Neural crest cell (in vitro differentiated cells): Measurements from ENCODE around the gene DOCK1. TPM values are rescaled to one million over a fixed set of nuclear protein-coding genes. Genes with fewer than 3 reads are reported as not detected.

Source experiments
- DNase-seq: peaks from one replicate; pipeline ENCODE4 v3.0.0; 2021; ENCODE audit warnings: low read depth, mixed read lengths, low spot score
- H3K27ac Mint-ChIP-seq: one replicate; pipeline ENCODE4 v1.8.0; 2021; ENCODE audit warnings: mild to moderate bottlenecking, mixed read lengths; ENCODE audit not compliant: unreplicated experiment
- H3K27me3 Mint-ChIP-seq: 2 replicates; pipeline ENCODE4 v1.8.0; 2021; ENCODE audit warnings: low read depth, mild to moderate bottlenecking, mixed read lengths
- H3K36me3 Mint-ChIP-seq: 2 replicates; pipeline ENCODE4 v1.8.0; 2021; ENCODE audit warnings: low read depth, mild to moderate bottlenecking, mixed read lengths
- H3K4me1 Mint-ChIP-seq: 2 replicates; pipeline ENCODE4 v1.8.0; 2021; ENCODE audit warnings: mixed read lengths
- H3K4me3 Mint-ChIP-seq: one replicate; pipeline ENCODE4 v1.8.0; 2021; ENCODE audit warnings: mild to moderate bottlenecking, mixed read lengths
- H3K9me3 Mint-ChIP-seq: 2 replicates; pipeline ENCODE4 v1.8.0; 2021; ENCODE audit warnings: mixed read lengths
- total RNA-seq: library from RNA; stranded (reverse); gene quantifications from 2 replicates; pipeline ENCODE4 v1.2.1, GENCODE V29; 2021
- TF ChIP-seq, protein P1 (sequence below): fragments of 200-600 bp; sonication (generic); conservative IDR thresholded peaks from 2 replicates; pipeline ENCODE4 v1.5.0; 2021; ENCODE audit warnings: antibody characterized with exemption, mild to moderate bottlenecking

DOCK1 gene
- total RNA-seq, 1 donor from 2014 or later, result 55.8 TPM

DNA sequence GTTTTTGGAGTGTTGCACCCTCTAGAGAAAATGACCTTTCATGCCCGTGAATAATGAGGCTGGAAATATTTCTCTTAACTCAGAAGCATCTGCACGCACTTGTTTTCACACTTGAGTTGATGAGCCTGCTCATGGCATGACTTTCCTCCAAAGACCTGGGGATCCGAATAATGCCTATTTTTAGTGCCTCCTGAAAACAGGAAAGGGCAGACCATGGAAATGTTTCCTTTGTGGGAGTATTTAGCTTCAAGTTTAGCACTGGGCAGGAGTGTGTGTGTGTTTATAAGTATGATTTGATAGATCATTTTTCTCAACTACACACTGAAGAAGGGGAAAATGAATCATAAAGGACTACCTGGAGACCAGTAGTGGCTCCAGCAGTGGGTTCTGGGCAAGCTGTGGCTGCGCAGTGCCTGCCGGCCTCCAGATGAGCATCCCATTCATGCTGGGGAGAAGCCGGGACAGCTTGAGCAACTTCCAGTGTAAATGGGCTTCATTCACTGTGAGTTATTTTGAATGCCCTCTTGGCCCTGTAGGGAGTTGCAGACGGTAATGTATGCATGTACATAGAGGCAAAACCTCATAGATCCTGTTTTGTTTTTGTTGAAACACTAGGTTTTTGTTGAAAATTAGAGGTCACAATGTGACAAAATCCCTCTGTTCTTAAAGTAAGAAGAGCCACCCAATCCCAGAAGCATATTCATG is 408.9 kb downstream of the DOCK1 start:
- peak; percentile 29 for DNase-seq
- TF ChIP-seq, protein P1, sequence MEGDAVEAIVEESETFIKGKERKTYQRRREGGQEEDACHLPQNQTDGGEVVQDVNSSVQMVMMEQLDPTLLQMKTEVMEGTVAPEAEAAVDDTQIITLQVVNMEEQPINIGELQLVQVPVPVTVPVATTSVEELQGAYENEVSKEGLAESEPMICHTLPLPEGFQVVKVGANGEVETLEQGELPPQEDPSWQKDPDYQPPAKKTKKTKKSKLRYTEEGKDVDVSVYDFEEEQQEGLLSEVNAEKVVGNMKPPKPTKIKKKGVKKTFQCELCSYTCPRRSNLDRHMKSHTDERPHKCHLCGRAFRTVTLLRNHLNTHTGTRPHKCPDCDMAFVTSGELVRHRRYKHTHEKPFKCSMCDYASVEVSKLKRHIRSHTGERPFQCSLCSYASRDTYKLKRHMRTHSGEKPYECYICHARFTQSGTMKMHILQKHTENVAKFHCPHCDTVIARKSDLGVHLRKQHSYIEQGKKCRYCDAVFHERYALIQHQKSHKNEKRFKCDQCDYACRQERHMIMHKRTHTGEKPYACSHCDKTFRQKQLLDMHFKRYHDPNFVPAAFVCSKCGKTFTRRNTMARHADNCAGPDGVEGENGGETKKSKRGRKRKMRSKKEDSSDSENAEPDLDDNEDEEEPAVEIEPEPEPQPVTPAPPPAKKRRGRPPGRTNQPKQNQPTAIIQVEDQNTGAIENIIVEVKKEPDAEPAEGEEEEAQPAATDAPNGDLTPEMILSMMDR, result no peak
- Mint-ChIP-seq H3K27ac (peak overlapping the region; percentile 90), H3K27me3 (no peaks in the 10 kb centered on the region), H3K36me3 (no peaks in the 10 kb centered on the region), H3K4me3 (peak overlapping the region; percentile 14), H3K9me3 (no peaks in the 10 kb centered on the region), H3K4me1 (peaks cover 34% of the 10 kb centered on the region)

DNA sequence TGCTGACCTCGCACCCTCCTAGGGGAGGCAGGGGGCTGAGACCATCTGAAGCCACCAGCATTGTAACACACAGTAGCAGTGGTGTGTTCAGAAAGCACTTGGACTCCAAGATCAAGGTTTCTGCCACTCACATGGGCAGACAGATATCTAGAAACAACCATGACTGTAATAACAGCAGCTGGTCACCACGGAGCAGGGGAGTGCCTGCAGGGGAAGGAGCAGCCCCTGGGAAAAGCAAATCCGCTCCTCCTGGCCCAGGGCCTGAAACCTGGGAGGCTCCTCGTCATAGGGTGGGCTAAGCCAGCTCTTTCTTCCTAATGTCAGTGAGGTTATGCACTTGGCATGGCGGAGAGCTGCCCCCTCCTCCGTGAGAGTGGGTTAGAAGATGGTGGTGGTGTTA is 409.6 kb downstream of the DOCK1 start:
- peak overlapping the region; percentile 90 for H3K27ac Mint-ChIP-seq
- H3K9me3 Mint-ChIP-seq, result no peaks in the 10 kb centered on the region
- no peaks in the 10 kb centered on the region for H3K27me3 Mint-ChIP-seq
- DNase-seq, result peak; percentile 4
- peak overlapping the region; percentile 14 for H3K4me3 Mint-ChIP-seq
- H3K36me3 Mint-ChIP-seq, result no peaks in the 10 kb centered on the region
- TF ChIP-seq, protein P1, result no peak
- H3K4me1 Mint-ChIP-seq, result peaks cover 36% of the 10 kb centered on the region

DNA sequence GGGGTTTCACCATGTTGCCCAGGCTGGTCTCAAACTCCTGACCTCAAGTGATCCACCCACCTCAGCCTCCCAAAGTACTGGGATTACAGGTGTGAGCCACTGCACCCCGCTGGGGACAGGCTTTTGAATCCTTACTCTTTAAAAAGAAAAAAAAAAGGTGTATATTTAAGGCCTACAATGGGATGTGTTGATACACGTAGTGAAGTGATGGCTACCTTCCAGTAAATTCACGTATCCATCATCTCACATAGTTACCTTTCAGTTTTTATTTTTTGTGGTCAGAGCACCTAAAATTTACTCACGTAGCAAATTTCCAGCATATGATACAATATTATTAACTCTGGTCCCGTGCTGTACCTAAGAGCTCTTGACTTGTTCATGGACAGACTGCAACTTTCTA is 410.7 kb downstream of the DOCK1 start:
- Mint-ChIP-seq H3K4me3 (no peak overlapping the region), H3K27ac (no peak overlapping the region), H3K4me1 (peaks cover 36% of the 10 kb centered on the region), H3K27me3 (no peaks in the 10 kb centered on the region), H3K36me3 (no peaks in the 10 kb centered on the region), H3K9me3 (no peaks in the 10 kb centered on the region)
- TF ChIP-seq, protein P1, result no peak
- DNase-seq, result no peak

DNA sequence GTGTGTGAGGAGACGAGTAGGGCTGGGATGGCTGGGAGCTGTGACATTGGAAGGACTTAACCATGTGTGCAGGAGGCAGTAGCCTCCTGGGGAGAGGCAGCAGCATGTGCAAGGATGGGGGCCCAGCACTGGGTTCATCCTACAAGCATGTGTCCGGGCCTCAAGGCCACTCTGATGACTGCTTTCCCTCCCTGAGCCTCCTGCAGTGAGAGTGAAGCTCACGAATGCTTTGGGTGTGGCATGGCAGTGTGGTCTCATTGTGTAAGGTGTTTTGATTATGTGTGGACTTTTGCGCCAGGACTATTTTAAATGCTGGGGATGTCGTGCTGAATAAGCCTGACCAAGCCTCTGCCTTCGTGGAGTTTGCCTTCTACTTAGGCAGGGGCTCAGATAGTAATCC is 413.2 kb downstream of the DOCK1 start:
- Mint-ChIP-seq H3K4me1 (peaks cover 32% of the 10 kb centered on the region), H3K27me3 (no peaks in the 10 kb centered on the region), H3K36me3 (no peaks in the 10 kb centered on the region), H3K9me3 (no peaks in the 10 kb centered on the region), H3K27ac (no peak overlapping the region), H3K4me3 (no peak overlapping the region)
- DNase-seq, result no peak
- TF ChIP-seq, protein P1, result no peak

DNA sequence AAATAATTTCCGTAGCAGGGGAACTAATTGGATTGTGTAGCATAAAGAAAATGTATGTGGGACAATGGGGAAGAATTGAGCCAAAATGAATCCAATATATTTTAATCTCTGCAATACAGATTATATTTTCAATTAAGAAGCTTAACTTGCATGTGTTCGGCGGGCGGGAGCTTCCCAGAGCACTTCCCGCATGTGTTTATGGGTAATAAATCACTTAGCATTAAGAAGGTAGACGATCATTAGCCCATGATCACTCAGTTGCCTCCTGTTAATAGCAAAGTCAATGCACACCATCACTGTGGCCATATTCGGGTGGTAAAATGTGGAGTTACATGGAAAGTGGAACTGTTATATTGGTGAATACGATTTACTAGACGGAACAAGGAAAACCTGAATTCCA is 414.0 kb downstream of the DOCK1 start:
- Mint-ChIP-seq H3K9me3 (no peaks in the 10 kb centered on the region), H3K27me3 (no peaks in the 10 kb centered on the region)

More for the DNA sequence above, 414.0 kb downstream of the DOCK1 start:
- no peak for DNase-seq
- Mint-ChIP-seq H3K4me3 (no peak overlapping the region), H3K36me3 (no peaks in the 10 kb centered on the region), H3K4me1 (peaks cover 25% of the 10 kb centered on the region), H3K27ac (no peak overlapping the region)
- TF ChIP-seq, protein P1, result no peak
